ENCODE measurements around the gene ANKHD1.

The ANKHD1 gene

DNA sequence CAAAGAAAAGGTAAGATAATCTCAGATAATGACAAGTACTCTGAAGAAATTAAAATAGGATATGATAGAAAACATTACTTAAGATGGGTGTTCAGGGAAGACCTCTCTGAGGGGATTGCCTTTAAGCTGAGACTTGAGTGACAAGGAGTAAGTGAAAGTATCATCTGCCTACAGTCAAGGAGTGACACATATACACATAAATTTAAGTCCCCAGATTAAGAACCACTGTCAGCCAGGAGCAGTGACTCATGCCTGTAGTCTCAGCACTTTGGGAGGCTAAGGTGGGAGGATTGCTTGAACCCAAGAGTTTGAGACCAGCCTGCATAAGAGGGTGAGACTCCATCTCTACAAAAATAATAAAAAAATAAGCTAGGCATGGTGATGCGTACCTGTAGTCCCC, 19.7 kb upstream of the ANKHD1 start:
- Histone ChIP-seq H3K14ac (ENCODE audit: low read length) (no peak overlapping the region), H3K4ac (ENCODE audit: low read length) (no peak overlapping the region), H3K27ac (replicated peaks; ENCODE audit: low read length) (no peak overlapping the region), H3K23ac (ENCODE audit: low read depth, low read length, poor library complexity) (no peak overlapping the region), H2BK5ac (ENCODE audit: low read length) (no peak overlapping the region), H2BK15ac (ENCODE audit: low read length) (no peak overlapping the region), H3K9ac (ENCODE audit: low read depth, low read length, poor library complexity) (no peak overlapping the region), H3K36me3 (replicated peaks in 1 of 2; ENCODE audit: control insufficient read depth in 2 of 2, insufficient read depth in 2 of 2, low read length in 2 of 2) (no peaks in the 10 kb centered on the region), H3K4me2 (ENCODE audit: insufficient read depth, low read length, poor library complexity, severe bottlenecking) (no peak overlapping the region), H3K4me3 (ENCODE audit: low read length in 2 of 2) (no peak overlapping the region), H2BK120ac (ENCODE audit: low read depth, low read length) (no peak overlapping the region), H3K4me1 (ENCODE audit: control insufficient read depth in 2 of 2, insufficient read depth in 1 of 2, low read depth in 1 of 2, low read length in 2 of 2) (no peaks in the 10 kb centered on the region), H3K27me3 (ENCODE audit: control insufficient read depth in 3 of 3, insufficient read depth in 3 of 3, low read depth in 1 of 3, low read length in 3 of 3) (no peaks in the 10 kb centered on the region), H2AK5ac (ENCODE audit: low read depth, low read length) (no peak overlapping the region), H3K18ac (ENCODE audit: low read length) (no peak overlapping the region), H3K9me3 (replicated peaks in 1 of 2; ENCODE audit: control insufficient read depth in 2 of 2, insufficient read depth in 1 of 2, low read depth in 1 of 2, low read length in 2 of 2) (no peaks in the 10 kb centered on the region), H4K8ac (ENCODE audit: low read depth, low read length) (no peak overlapping the region), H2BK12ac (ENCODE audit: low read length) (no peak overlapping the region), H3K79me1 (ENCODE audit: low read depth, low read length) (no peaks in the 10 kb centered on the region), H4K91ac (ENCODE audit: low read depth, low read length, poor library complexity) (no peak overlapping the region), H2AFZ (ENCODE audit: low read length) (no peak overlapping the region)
- no peak for DNase-seq (ENCODE audit: low spot score)
- WGBS, 2 donors (ENCODE audit: extremely low coverage in 2 of 2, insufficient read length in 2 of 2, insufficient replicate concordance in 1 of 2): no CpG with 5 or more reads among the region's 1 CpG

DNA sequence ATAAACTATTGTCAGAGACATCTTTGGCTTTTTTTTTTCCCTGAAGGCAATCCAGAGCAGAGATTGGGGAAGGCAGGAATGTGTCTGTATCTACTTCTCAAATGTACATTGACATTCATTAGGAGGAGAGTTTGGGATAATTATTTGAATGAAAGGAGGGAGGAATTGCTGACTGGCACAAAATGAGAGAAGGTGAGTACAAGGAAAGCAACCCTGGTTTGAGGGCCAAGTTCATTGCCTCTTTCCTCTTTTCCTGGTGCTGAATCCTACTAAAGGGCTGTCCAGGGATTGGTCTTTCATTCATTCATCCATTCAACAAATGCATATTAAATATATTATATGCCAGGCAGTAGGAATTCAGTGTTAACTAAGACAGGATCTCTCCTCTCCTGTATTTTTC, 18.8 kb upstream of the ANKHD1 start:
- H3K4me2 ChIP-seq (ENCODE audit: insufficient read depth, low read length, poor library complexity, severe bottlenecking): no peak overlapping the region
- no peaks in the 10 kb centered on the region for H3K27me3 ChIP-seq (ENCODE audit: control insufficient read depth in 3 of 3, insufficient read depth in 3 of 3, low read depth in 1 of 3, low read length in 3 of 3)
- H4K91ac ChIP-seq (ENCODE audit: low read depth, low read length, poor library complexity): no peak overlapping the region
- no peak for DNase-seq (ENCODE audit: low spot score)
- no peak overlapping the region for H4K8ac ChIP-seq (ENCODE audit: low read depth, low read length)
- no peaks in the 10 kb centered on the region for H3K4me1 ChIP-seq (ENCODE audit: control insufficient read depth in 2 of 2, insufficient read depth in 1 of 2, low read depth in 1 of 2, low read length in 2 of 2)
- no peak overlapping the region for H3K9ac ChIP-seq (ENCODE audit: low read depth, low read length, poor library complexity)
- no peak overlapping the region for H3K14ac ChIP-seq (ENCODE audit: low read length)
- no peak overlapping the region for H2BK12ac ChIP-seq (ENCODE audit: low read length)
- H3K4ac ChIP-seq (ENCODE audit: low read length): no peak overlapping the region
- H2BK5ac ChIP-seq (ENCODE audit: low read length): no peak overlapping the region
- H2AK5ac ChIP-seq (ENCODE audit: low read depth, low read length): no peak overlapping the region
- H3K23ac ChIP-seq (ENCODE audit: low read depth, low read length, poor library complexity): no peak overlapping the region
- H2BK120ac ChIP-seq (ENCODE audit: low read depth, low read length): no peak overlapping the region
- no peaks in the 10 kb centered on the region for H3K9me3 ChIP-seq (replicated peaks in 1 of 2; ENCODE audit: control insufficient read depth in 2 of 2, insufficient read depth in 1 of 2, low read depth in 1 of 2, low read length in 2 of 2)
- H2BK15ac ChIP-seq (ENCODE audit: low read length): no peak overlapping the region
- no peak overlapping the region for H3K18ac ChIP-seq (ENCODE audit: low read length)
- no peak overlapping the region for H3K27ac ChIP-seq (replicated peaks; ENCODE audit: low read length)
- H3K79me1 ChIP-seq (ENCODE audit: low read depth, low read length): no peaks in the 10 kb centered on the region
- no peaks in the 10 kb centered on the region for H3K36me3 ChIP-seq (replicated peaks in 1 of 2; ENCODE audit: control insufficient read depth in 2 of 2, insufficient read depth in 2 of 2, low read length in 2 of 2)
- no peak overlapping the region for H2AFZ ChIP-seq (ENCODE audit: low read length)
- H3K4me3 ChIP-seq (ENCODE audit: low read length in 2 of 2): no peak overlapping the region

DNA sequence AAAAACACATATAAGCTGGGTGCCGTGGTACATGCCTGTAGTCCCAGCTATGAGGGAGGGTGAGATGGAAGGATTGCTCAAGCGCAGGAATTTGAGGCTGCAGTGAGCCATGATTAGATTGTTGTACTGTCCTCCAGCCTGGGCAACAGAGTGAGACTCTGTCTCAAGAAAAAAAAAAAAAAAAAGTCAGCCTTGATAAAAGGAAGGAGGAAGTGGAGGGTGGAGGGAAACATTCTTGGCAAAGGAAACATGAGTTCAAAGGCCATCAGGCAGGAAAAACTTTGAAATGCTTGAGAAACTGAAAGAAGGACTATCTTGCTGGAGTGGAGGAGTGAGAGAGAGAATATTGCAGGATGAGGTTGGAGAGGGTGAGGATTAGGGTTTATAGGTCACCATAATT, 18.3 kb upstream of the ANKHD1 start:
- H3K79me1 ChIP-seq (ENCODE audit: low read depth, low read length): no peaks in the 10 kb centered on the region
- H2AK5ac ChIP-seq (ENCODE audit: low read depth, low read length): no peak overlapping the region
- H3K27me3 ChIP-seq (ENCODE audit: control insufficient read depth in 3 of 3, insufficient read depth in 3 of 3, low read depth in 1 of 3, low read length in 3 of 3): no peaks in the 10 kb centered on the region
- no peak overlapping the region for H3K4ac ChIP-seq (ENCODE audit: low read length)
- H3K23ac ChIP-seq (ENCODE audit: low read depth, low read length, poor library complexity): no peak overlapping the region
- H3K4me2 ChIP-seq (ENCODE audit: insufficient read depth, low read length, poor library complexity, severe bottlenecking): no peak overlapping the region
- DNase-seq (ENCODE audit: low spot score): no peak
- no peaks in the 10 kb centered on the region for H3K4me1 ChIP-seq (ENCODE audit: control insufficient read depth in 2 of 2, insufficient read depth in 1 of 2, low read depth in 1 of 2, low read length in 2 of 2)
- no peaks in the 10 kb centered on the region for H3K9me3 ChIP-seq (replicated peaks in 1 of 2; ENCODE audit: control insufficient read depth in 2 of 2, insufficient read depth in 1 of 2, low read depth in 1 of 2, low read length in 2 of 2)
- H3K36me3 ChIP-seq (replicated peaks in 1 of 2; ENCODE audit: control insufficient read depth in 2 of 2, insufficient read depth in 2 of 2, low read length in 2 of 2): no peaks in the 10 kb centered on the region
- no peak overlapping the region for H2BK15ac ChIP-seq (ENCODE audit: low read length)
- WGBS, 2 donors (ENCODE audit: extremely low coverage in 2 of 2, insufficient read length in 2 of 2, insufficient replicate concordance in 1 of 2): no CpG with 5 or more reads among the region's 2 CpGs
- H2BK5ac ChIP-seq (ENCODE audit: low read length): no peak overlapping the region
- H3K4me3 ChIP-seq (ENCODE audit: low read length in 2 of 2): no peak overlapping the region
- no peak overlapping the region for H2AFZ ChIP-seq (ENCODE audit: low read length)
- H2BK120ac ChIP-seq (ENCODE audit: low read depth, low read length): no peak overlapping the region
- H4K91ac ChIP-seq (ENCODE audit: low read depth, low read length, poor library complexity): no peak overlapping the region
- H2BK12ac ChIP-seq (ENCODE audit: low read length): no peak overlapping the region
- H4K8ac ChIP-seq (ENCODE audit: low read depth, low read length): no peak overlapping the region
- H3K18ac ChIP-seq (ENCODE audit: low read length): no peak overlapping the region
- no peak overlapping the region for H3K9ac ChIP-seq (ENCODE audit: low read depth, low read length, poor library complexity)
- no peak overlapping the region for H3K27ac ChIP-seq (replicated peaks; ENCODE audit: low read length)
- no peak overlapping the region for H3K14ac ChIP-seq (ENCODE audit: low read length)

DNA sequence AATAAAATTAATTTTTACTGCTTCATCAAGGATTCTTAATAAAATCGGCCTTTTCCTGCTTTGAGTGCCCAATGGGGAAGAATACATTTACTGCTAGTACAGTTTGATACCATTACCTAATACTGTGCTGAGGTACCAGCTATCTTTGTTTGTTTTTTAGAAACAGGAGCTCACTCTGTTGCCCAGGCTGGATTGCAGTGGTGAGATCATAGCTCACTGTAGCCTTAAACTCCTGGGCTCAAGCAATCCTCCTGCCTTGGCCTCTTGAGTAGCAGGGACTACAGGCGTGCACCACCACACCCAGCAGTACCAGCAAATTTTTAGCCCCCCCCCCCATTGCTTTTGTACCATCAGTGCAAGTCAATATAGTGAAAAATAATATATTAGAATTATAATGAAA, 13.6 kb upstream of the ANKHD1 start:
- no peak overlapping the region for H3K4ac ChIP-seq (ENCODE audit: low read length)
- no peak overlapping the region for H4K8ac ChIP-seq (ENCODE audit: low read depth, low read length)
- no peak overlapping the region for H3K14ac ChIP-seq (ENCODE audit: low read length)
- DNase-seq (ENCODE audit: low spot score): no peak
- no peak overlapping the region for H2AK5ac ChIP-seq (ENCODE audit: low read depth, low read length)
- peaks cover 0 to 6% of the 10 kb centered on the region in 2 donors for H3K36me3 ChIP-seq (replicated peaks in 1 of 2; ENCODE audit: control insufficient read depth in 2 of 2, insufficient read depth in 2 of 2, low read length in 2 of 2)
- H2BK12ac ChIP-seq (ENCODE audit: low read length): no peak overlapping the region
- H3K4me3 ChIP-seq (ENCODE audit: low read length in 2 of 2): no peak overlapping the region
- H2BK15ac ChIP-seq (ENCODE audit: low read length): no peak overlapping the region
- H2BK5ac ChIP-seq (ENCODE audit: low read length): no peak overlapping the region
- no peak overlapping the region for H4K91ac ChIP-seq (ENCODE audit: low read depth, low read length, poor library complexity)
- H3K9me3 ChIP-seq (replicated peaks in 1 of 2; ENCODE audit: control insufficient read depth in 2 of 2, insufficient read depth in 1 of 2, low read depth in 1 of 2, low read length in 2 of 2): no peaks in the 10 kb centered on the region
- WGBS, 2 donors (ENCODE audit: extremely low coverage in 2 of 2, insufficient read length in 2 of 2, insufficient replicate concordance in 1 of 2): no CpG with 5 or more reads among the region's 2 CpGs
- no peaks in the 10 kb centered on the region for H3K4me1 ChIP-seq (ENCODE audit: control insufficient read depth in 2 of 2, insufficient read depth in 1 of 2, low read depth in 1 of 2, low read length in 2 of 2)
- no peak overlapping the region for H3K23ac ChIP-seq (ENCODE audit: low read depth, low read length, poor library complexity)
- H2BK120ac ChIP-seq (ENCODE audit: low read depth, low read length): no peak overlapping the region
- no peak overlapping the region for H3K4me2 ChIP-seq (ENCODE audit: insufficient read depth, low read length, poor library complexity, severe bottlenecking)
- no peaks in the 10 kb centered on the region for H3K27me3 ChIP-seq (ENCODE audit: control insufficient read depth in 3 of 3, insufficient read depth in 3 of 3, low read depth in 1 of 3, low read length in 3 of 3)
- H3K18ac ChIP-seq (ENCODE audit: low read length): no peak overlapping the region
- H3K27ac ChIP-seq (replicated peaks; ENCODE audit: low read length): no peak overlapping the region
- H3K79me1 ChIP-seq (ENCODE audit: low read depth, low read length): no peaks in the 10 kb centered on the region
- H3K9ac ChIP-seq (ENCODE audit: low read depth, low read length, poor library complexity): no peak overlapping the region
- H2AFZ ChIP-seq (ENCODE audit: low read length): no peak overlapping the region
